ENCODE measurements around the gene CYP17A1. TPM values are rescaled to one million over a fixed set of nuclear protein-coding genes. Genes with fewer than 3 reads are reported as not detected.

The CYP17A1 gene, protein sequence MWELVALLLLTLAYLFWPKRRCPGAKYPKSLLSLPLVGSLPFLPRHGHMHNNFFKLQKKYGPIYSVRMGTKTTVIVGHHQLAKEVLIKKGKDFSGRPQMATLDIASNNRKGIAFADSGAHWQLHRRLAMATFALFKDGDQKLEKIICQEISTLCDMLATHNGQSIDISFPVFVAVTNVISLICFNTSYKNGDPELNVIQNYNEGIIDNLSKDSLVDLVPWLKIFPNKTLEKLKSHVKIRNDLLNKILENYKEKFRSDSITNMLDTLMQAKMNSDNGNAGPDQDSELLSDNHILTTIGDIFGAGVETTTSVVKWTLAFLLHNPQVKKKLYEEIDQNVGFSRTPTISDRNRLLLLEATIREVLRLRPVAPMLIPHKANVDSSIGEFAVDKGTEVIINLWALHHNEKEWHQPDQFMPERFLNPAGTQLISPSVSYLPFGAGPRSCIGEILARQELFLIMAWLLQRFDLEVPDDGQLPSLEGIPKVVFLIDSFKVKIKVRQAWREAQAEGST
- total RNA-seq, result under 1 TPM; 0.44 to 0.79 TPM
- polyA plus RNA-seq (ENCODE audit: insufficient read length in 2 of 2), result under 1 TPM; 0.63 to 0.66 TPM
- long read RNA-seq, donor 1, transcript CYP17A1-201 (8 exons, 1,870 nt), result major isoform, 6 of 6 reads
- long read RNA-seq, donor 1, partial matches to known transcripts, result 0 of 6 reads
- long read RNA-seq, donor 1, other reads (novel, unspliced or antisense), result 0 of 6 reads
- long read RNA-seq, donor 2, result 0 reads
- long read RNA-seq, donor 3, result 0 reads
- long read RNA-seq, donor 4, result 0 reads

DNA sequence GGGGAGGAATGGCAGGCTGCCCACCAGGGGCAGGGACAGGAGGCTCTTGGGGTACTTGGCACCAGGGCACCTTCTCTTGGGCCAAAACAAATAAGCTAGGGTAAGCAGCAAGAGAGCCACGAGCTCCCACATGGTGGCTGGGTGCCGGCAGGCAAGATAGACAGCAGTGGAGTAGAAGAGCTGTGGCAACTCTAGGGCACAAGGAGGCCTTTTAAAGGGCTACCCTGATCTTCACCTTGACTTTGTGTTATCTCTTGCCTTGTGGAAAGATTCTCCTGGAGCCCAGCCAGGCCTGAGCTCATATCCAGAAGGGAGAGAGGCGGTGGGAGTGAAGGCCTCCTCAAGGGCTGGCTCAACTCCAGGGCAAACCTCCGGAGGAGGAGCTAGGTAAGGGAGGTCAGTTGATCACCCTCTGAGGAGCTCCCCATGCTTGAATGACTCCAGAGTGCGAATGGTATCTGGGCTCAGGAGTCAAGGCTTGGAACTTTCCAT, at the start of gene CYP17A1:
Gene CYP17A1, minus strand, starts transcription at position 184 of the 492 bp plus-strand sequence. Its CDS starts 52 bp downstream, at position 132.
- Histone ChIP-seq H3K36me3 (ENCODE audit: control insufficient read depth, insufficient read depth, low read length) (no peaks in the 10 kb centered on the region), H3K4me1 (ENCODE audit: control insufficient read depth, insufficient read depth, low read length) (peaks cover 14% of the 10 kb centered on the region), H3K4me3 (ENCODE audit: low read depth, low read length) (no peak within 1 kb of the TSS), H3K27ac (ENCODE audit: low read depth, low read length) (no peak within 1 kb of the TSS), H3K27me3 (ENCODE audit: control insufficient read depth, insufficient read depth, low read length) (no peaks in the 10 kb centered on the region), H3K9me3 (ENCODE audit: control insufficient read depth, insufficient read depth, low read length) (no peaks in the 10 kb centered on the region)
- DNase-seq (ENCODE audit: low read depth in 4 of 6, low spot score in 6 of 6), result peak in 2 of 6 donors; percentile 22 to 35
- 45% methylated on average over 5 of the region's 5 CpGs for WGBS (ENCODE audit: insufficient coverage)

DNA sequence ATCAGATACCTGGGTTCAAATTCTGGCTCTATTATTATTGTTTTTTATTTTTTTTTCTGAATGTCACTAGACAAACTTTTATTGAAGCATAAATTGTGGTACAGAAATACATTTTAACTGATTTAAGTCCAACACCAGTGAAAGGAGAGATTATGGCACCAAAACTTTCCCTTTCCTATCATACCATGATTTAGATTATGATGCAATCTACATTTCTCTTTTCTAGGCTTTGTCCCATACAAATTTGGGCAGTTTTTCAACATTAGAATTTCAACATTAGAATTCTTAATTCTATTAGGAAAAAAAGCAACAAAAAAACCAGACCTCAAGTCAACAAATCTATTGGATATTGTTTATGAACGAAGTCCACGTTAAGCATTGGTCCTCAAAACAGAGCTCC, 43.0 kb upstream of the CYP17A1 start:
- no peak overlapping the region for H3K4me3 ChIP-seq (ENCODE audit: low read depth, low read length)
- H3K27ac ChIP-seq (ENCODE audit: low read depth, low read length), result no peak overlapping the region
- no CpG with 5 or more reads among the region's 2 CpGs for WGBS (ENCODE audit: insufficient coverage)
- H3K27me3 ChIP-seq (ENCODE audit: control insufficient read depth, insufficient read depth, low read length), result no peaks in the 10 kb centered on the region
- no peak for DNase-seq (ENCODE audit: low read depth in 4 of 6, low spot score in 6 of 6)
- no peaks in the 10 kb centered on the region for H3K36me3 ChIP-seq (ENCODE audit: control insufficient read depth, insufficient read depth, low read length)
- H3K9me3 ChIP-seq (ENCODE audit: control insufficient read depth, insufficient read depth, low read length), result no peaks in the 10 kb centered on the region
- H3K4me1 ChIP-seq (ENCODE audit: control insufficient read depth, insufficient read depth, low read length), result no peaks in the 10 kb centered on the region

DNA sequence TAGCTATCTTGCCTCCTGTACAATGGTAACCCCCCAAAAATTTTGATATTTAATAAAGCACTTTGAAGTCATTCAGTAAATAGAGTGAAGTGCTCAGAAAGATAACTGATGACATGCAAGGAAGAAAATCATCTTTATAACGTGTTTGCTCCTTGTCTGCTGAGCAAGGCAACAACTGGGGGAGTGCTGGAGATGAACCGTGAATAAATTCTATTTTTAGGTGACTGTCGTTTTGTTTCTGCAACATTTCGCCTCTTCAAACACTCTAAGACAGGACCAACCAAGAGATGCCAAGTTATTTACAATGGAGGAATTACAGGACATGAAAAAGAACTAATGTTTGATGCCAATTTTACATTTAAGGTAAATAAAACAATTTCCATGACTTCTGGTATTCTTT, 41.4 kb upstream of the CYP17A1 start:
- WGBS (ENCODE audit: insufficient coverage), result 80% methylated on average over 1 of the region's 4 CpGs
- H3K27ac ChIP-seq (ENCODE audit: low read depth, low read length), result no peak overlapping the region
- H3K4me1 ChIP-seq (ENCODE audit: control insufficient read depth, insufficient read depth, low read length), result no peaks in the 10 kb centered on the region

DNA sequence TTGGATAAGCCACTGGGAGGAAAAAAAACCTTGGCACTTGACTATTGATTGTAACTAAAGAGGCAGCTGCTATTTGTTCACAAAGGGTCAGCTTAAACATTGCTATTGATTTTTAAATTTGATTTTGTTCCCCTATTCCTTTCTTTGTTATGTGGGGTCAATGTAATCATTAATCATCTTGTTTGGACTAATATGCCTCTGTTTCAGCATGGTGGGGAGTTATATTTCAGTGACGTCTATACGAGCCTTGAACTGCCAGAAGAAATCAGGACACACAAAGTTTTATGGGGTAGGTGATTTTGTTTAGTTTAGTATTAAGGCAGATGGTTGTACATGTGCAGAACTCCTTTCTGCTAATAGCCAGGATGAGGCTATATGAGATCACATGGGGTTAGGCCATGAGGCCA, 39.5 kb upstream of the CYP17A1 start:
- 80% methylated on average over 2 of the region's 2 CpGs for WGBS (ENCODE audit: insufficient coverage)
- H3K4me3 ChIP-seq (ENCODE audit: low read depth, low read length), result no peak overlapping the region
- H3K27me3 ChIP-seq (ENCODE audit: control insufficient read depth, insufficient read depth, low read length), result no peaks in the 10 kb centered on the region
- DNase-seq (ENCODE audit: low read depth in 4 of 6, low spot score in 6 of 6), result no peak
- no peak overlapping the region for H3K27ac ChIP-seq (ENCODE audit: low read depth, low read length)
- no peaks in the 10 kb centered on the region for H3K9me3 ChIP-seq (ENCODE audit: control insufficient read depth, insufficient read depth, low read length)
- H3K36me3 ChIP-seq (ENCODE audit: control insufficient read depth, insufficient read depth, low read length), result no peaks in the 10 kb centered on the region
- no peaks in the 10 kb centered on the region for H3K4me1 ChIP-seq (ENCODE audit: control insufficient read depth, insufficient read depth, low read length)

More for the DNA sequence above, 41.4 kb upstream of the CYP17A1 start:
- no peak for DNase-seq (ENCODE audit: low read depth in 4 of 6, low spot score in 6 of 6)
- Histone ChIP-seq H3K36me3 (ENCODE audit: control insufficient read depth, insufficient read depth, low read length) (no peaks in the 10 kb centered on the region), H3K27me3 (ENCODE audit: control insufficient read depth, insufficient read depth, low read length) (no peaks in the 10 kb centered on the region), H3K9me3 (ENCODE audit: control insufficient read depth, insufficient read depth, low read length) (no peaks in the 10 kb centered on the region), H3K4me3 (ENCODE audit: low read depth, low read length) (no peak overlapping the region)

DNA sequence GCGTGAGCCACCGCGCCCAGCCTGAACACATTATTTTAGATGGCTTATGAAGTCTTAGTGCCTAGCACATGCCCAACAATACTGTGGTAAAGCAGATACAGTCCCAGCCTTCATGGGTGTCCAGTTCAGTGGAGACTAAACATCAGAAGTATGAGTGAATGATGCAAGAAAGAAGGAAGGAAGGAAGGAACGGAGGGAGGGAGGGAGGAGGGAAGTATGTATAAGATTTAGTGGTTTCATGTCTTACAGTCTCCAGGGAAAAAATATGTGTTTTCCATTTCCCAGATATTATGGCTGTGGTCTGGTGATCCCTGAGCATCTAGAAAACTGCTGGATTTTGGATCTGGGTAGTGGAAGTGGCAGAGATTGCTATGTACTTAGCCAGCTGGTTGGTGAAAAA, 35.0 kb upstream of the CYP17A1 start:
- H3K9me3 ChIP-seq (ENCODE audit: control insufficient read depth, insufficient read depth, low read length), result no peaks in the 10 kb centered on the region
- H3K36me3 ChIP-seq (ENCODE audit: control insufficient read depth, insufficient read depth, low read length), result no peaks in the 10 kb centered on the region
- no peaks in the 10 kb centered on the region for H3K27me3 ChIP-seq (ENCODE audit: control insufficient read depth, insufficient read depth, low read length)
- H3K27ac ChIP-seq (ENCODE audit: low read depth, low read length), result no peak overlapping the region
- WGBS (ENCODE audit: insufficient coverage), result 97% methylated on average over 2 of the region's 4 CpGs
- H3K4me1 ChIP-seq (ENCODE audit: control insufficient read depth, insufficient read depth, low read length), result peaks cover 9% of the 10 kb centered on the region
- no peak for DNase-seq (ENCODE audit: low read depth in 4 of 6, low spot score in 6 of 6)
- H3K4me3 ChIP-seq (ENCODE audit: low read depth, low read length), result no peak overlapping the region

DNA sequence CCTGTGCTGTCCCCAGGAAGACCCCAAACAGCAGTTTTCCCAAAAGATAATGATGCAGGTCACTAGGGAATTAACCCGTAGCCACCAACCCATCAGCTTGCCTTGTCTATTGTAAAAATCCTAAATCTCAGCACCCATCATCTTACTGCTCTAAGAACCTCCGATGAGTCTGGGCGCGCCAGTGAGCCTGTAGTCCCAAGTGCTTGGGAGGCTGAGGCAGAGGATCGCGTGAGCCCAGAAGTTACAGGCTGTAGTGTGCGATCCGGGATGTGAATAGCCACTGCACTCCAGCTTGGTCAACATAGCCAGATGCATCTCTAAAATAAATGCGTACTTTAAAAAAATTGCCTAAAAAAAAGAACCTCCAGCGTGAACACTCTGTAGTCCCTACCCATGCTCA, 33.0 kb upstream of the CYP17A1 start:
- peak in 1 of 6 donors; percentile 7 for DNase-seq (ENCODE audit: low read depth in 4 of 6, low spot score in 6 of 6)
- WGBS (ENCODE audit: insufficient coverage), result 86% methylated on average over 7 of the region's 10 CpGs

DNA sequence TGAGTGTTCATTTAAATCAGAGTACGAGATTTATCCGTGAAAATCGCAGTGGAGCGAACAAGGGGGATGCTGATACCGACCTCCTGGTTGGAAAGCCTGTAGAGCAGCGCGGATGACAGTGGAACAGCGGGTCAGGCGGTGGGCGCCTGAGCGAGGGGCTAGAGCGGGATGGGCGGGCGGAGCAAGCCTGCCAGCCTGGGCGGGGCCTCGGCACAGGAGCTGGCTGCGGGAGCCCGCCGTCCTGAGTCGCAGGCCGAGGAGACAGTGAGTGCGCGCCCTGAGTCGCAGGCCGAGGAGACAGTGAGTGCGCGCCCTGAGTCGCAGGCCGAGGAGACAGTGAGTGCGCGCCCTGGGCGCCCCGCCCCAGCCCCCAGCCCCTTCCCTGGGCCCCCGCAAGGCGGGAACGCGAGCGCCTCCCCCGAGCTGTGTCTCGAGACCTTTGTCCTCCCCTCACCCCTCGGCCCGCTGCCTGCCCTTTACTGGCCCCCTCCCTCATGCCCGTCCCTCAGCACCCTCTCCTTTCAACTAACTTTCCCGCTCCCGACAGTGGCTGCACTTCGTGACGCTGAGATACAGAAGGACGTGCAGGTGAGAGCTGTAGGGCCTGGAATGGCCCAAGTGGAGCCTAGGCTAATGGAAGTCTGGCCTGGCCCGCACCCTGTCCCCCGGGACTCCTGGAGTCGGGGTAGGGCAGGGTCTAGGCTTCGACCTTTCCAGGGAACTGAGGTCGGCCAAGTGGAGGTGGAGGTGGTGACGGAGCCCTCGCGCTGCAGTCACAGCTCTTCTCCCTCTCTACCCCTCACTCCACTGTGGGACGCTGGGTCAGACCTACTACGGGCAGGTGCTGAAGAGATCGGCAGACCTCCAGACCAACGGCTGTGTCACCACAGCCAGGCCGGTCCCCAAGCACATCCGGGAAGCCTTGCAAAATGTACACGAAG, 32.3 kb upstream of the CYP17A1 start, which contains the start of gene AS3MT:
Gene AS3MT, plus strand, starts transcription at position 213 of the 941 bp plus-strand sequence. Its CDS starts 123 bp downstream, at position 336.
- Histone ChIP-seq H3K9me3 (ENCODE audit: control insufficient read depth, insufficient read depth, low read length) (no peaks in the 10 kb centered on the region), H3K27ac (ENCODE audit: low read depth, low read length) (peak within 1 kb of the TSS; percentile 47), H3K4me1 (ENCODE audit: control insufficient read depth, insufficient read depth, low read length) (peaks cover 9% of the 10 kb centered on the region), H3K4me3 (ENCODE audit: low read depth, low read length) (peak within 1 kb of the TSS; percentile 60), H3K36me3 (ENCODE audit: control insufficient read depth, insufficient read depth, low read length) (no peaks in the 10 kb centered on the region), H3K27me3 (ENCODE audit: control insufficient read depth, insufficient read depth, low read length) (no peaks in the 10 kb centered on the region)
- peak in 2 of 6 donors; percentile 83 to 87 for DNase-seq (ENCODE audit: low read depth in 4 of 6, low spot score in 6 of 6)
- WGBS (ENCODE audit: insufficient coverage), result 2% methylated on average over 50 of the region's 63 CpGs

More for the DNA sequence above, 33.0 kb upstream of the CYP17A1 start:
- Histone ChIP-seq H3K27ac (ENCODE audit: low read depth, low read length) (no peak overlapping the region), H3K9me3 (ENCODE audit: control insufficient read depth, insufficient read depth, low read length) (no peaks in the 10 kb centered on the region), H3K36me3 (ENCODE audit: control insufficient read depth, insufficient read depth, low read length) (no peaks in the 10 kb centered on the region), H3K27me3 (ENCODE audit: control insufficient read depth, insufficient read depth, low read length) (no peaks in the 10 kb centered on the region), H3K4me1 (ENCODE audit: control insufficient read depth, insufficient read depth, low read length) (peaks cover 9% of the 10 kb centered on the region), H3K4me3 (ENCODE audit: low read depth, low read length) (no peak overlapping the region)

DNA sequence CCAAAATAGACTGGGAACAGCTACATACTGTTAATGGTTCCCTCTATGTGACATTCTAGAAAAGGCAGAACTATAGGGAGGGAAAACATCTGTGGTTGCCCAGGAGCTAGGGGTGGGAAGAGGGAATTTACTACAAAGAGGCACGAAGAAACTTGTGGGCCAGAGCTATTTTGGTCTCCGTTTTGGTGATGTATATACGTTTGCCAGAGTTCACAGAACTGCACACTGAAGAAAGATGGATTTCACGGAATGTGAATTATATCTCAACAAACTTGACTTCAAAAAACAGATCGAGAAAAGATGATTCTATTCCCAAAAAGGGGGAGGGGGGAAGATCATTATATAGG, 31.7 kb upstream of the CYP17A1 start:
- peak overlapping the region; percentile 47 for H3K27ac ChIP-seq (ENCODE audit: low read depth, low read length)
- no peaks in the 10 kb centered on the region for H3K9me3 ChIP-seq (ENCODE audit: control insufficient read depth, insufficient read depth, low read length)
- 0% methylated on average over 1 of the region's 5 CpGs for WGBS (ENCODE audit: insufficient coverage)
- peak overlapping the region; percentile 60 for H3K4me3 ChIP-seq (ENCODE audit: low read depth, low read length)
- peaks cover 9% of the 10 kb centered on the region for H3K4me1 ChIP-seq (ENCODE audit: control insufficient read depth, insufficient read depth, low read length)
- H3K27me3 ChIP-seq (ENCODE audit: control insufficient read depth, insufficient read depth, low read length), result no peaks in the 10 kb centered on the region
- no peak for DNase-seq (ENCODE audit: low read depth in 4 of 6, low spot score in 6 of 6)
- no peaks in the 10 kb centered on the region for H3K36me3 ChIP-seq (ENCODE audit: control insufficient read depth, insufficient read depth, low read length)

DNA sequence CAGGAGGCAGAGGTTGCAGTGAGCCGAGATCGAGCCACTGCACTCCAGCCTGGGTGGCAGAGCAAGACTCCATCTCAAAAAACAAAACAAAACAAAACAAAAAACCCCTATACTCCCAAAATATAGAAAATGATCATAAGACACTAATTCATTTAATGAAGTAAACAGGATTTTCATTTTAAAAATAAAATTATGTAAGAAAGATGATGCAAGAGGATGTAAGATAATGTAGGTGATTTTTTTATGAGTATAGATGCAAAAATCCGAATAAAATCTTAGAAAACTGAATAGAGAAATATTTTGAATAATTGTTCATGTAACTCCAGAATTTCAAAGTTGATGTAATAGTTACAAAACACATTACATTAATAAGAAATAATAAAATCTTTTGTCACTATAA, 28.4 kb upstream of the CYP17A1 start:
- DNase-seq (ENCODE audit: low read depth in 4 of 6, low spot score in 6 of 6), result no peak
- Histone ChIP-seq H3K4me1 (ENCODE audit: control insufficient read depth, insufficient read depth, low read length) (peaks cover 9% of the 10 kb centered on the region), H3K36me3 (ENCODE audit: control insufficient read depth, insufficient read depth, low read length) (peaks cover 7% of the 10 kb centered on the region), H3K9me3 (ENCODE audit: control insufficient read depth, insufficient read depth, low read length) (no peaks in the 10 kb centered on the region), H3K4me3 (ENCODE audit: low read depth, low read length) (no peak overlapping the region), H3K27ac (ENCODE audit: low read depth, low read length) (no peak overlapping the region), H3K27me3 (ENCODE audit: control insufficient read depth, insufficient read depth, low read length) (no peaks in the 10 kb centered on the region)
- WGBS (ENCODE audit: insufficient coverage), result no CpG with 5 or more reads among the region's 3 CpGs

Data from spinal cord (tissue), 10 donors.